IMR-90 (cell line): Measurements from ENCODE around the gene ATRN. TPM values are rescaled to one million over a fixed set of nuclear protein-coding genes. Genes with fewer than 3 reads are reported as not detected.

Experiments used
- ATAC-seq: fragments of 200-7000 bp; cut with Tn5 transposase; 2 replicates; pipeline ENCODE4 v1.9.1; 2020; ENCODE audit warnings: low read depth, mild to moderate bottlenecking, moderate library complexity
- BruUV-seq: library from RNA; stranded (reverse); fragments of 400-500 nt; replicated peaks from 2 replicates; lab custom pipeline; 2021; lab: Mats Ljungman, UMichigan
- CTCF ChIA-PET: fragments of 300-600 bp; formaldehyde crosslinking; extraction: SDS; loops from one replicate; lab custom pipeline; 2021; ENCODE audit warnings: antibody characterized with exemption; lab: Yijun Ruan, JAX
- POLR2A ChIA-PET: fragments of 300-600 bp; sonication (Branson Sonifier 250); formaldehyde crosslinking; loops from one replicate; lab custom pipeline; 2022; ENCODE audit warnings: antibody characterized with exemption; ENCODE audit not compliant: unreplicated experiment; lab: Charles Lee
- DNase-seq: peaks from one replicate; pipeline ENCODE4 v3.0.0; 2013
- H2AFZ ChIP-seq: replicated peaks from 2 replicates; pipeline ENCODE3; 2013; ENCODE audit warnings: low read length, mild to moderate bottlenecking; ENCODE audit not compliant: poor library complexity
- H2AK5ac ChIP-seq: 2 replicates; pipeline ENCODE4 v1.6.1; 2013; ENCODE audit warnings: low read depth, low read length, inconsistent platforms
- H2AK9ac ChIP-seq: replicated peaks from 2 replicates; pipeline ENCODE3; 2013; ENCODE audit warnings: mild to moderate bottlenecking, low read depth, low read length, moderate library complexity; ENCODE audit not compliant: poor library complexity
- H2BK120ac ChIP-seq: 2 replicates; pipeline ENCODE4 v1.6.1; 2013; ENCODE audit warnings: low read depth, low read length, inconsistent platforms
- H2BK15ac ChIP-seq: 3 replicates; pipeline ENCODE4 v1.6.1; 2013; ENCODE audit warnings: low read depth, low read length, inconsistent platforms
- H2BK20ac ChIP-seq: 2 replicates; pipeline ENCODE4 v1.6.1; 2013; ENCODE audit warnings: low read depth, mild to moderate bottlenecking, inconsistent platforms, low read length, moderate library complexity
- H2BK5ac ChIP-seq: 2 replicates; pipeline ENCODE4 v1.6.1; 2013; ENCODE audit warnings: mild to moderate bottlenecking, low read depth, low read length, inconsistent platforms; ENCODE audit not compliant: poor library complexity, severe bottlenecking
- H3K14ac ChIP-seq: replicated peaks from 2 replicates; pipeline ENCODE4 v1.6.1; 2013; ENCODE audit warnings: low read depth, low read length, inconsistent platforms
- H3K18ac ChIP-seq: 2 replicates; pipeline ENCODE4 v1.6.1; 2013; ENCODE audit warnings: low read depth, low read length, control low read depth
- H3K23ac ChIP-seq: 2 replicates; pipeline ENCODE4 v1.6.1; 2013; ENCODE audit warnings: low read depth, low read length, inconsistent platforms
- H3K27ac ChIP-seq: 2 replicates; pipeline ENCODE4 v1.5.1; 2013; ENCODE audit warnings: mild to moderate bottlenecking, control low read depth, low read length; ENCODE audit not compliant: insufficient read depth
- H3K27me3 ChIP-seq: 2 replicates; pipeline ENCODE4 v1.6.1; 2013; ENCODE audit warnings: low read length; ENCODE audit not compliant: control insufficient read depth, insufficient read depth
- H3K36me3 ChIP-seq: 2 replicates; pipeline ENCODE4 v1.6.1; 2013; ENCODE audit warnings: low read length, mixed read lengths; ENCODE audit not compliant: control insufficient read depth, insufficient read depth
- H3K4ac ChIP-seq: 2 replicates; pipeline ENCODE4 v1.6.1; 2013; ENCODE audit warnings: low read depth, low read length, inconsistent platforms
- H3K4me1 ChIP-seq: 2 replicates; pipeline ENCODE4 v1.6.1; 2013; ENCODE audit warnings: low read length, mixed read lengths; ENCODE audit not compliant: control insufficient read depth, insufficient read depth
- H3K4me2 ChIP-seq: 2 replicates; pipeline ENCODE4 v1.6.1; 2013; ENCODE audit warnings: low read depth, mild to moderate bottlenecking, control low read depth, low read length, moderate library complexity
- H3K4me3 ChIP-seq: 2 replicates; pipeline ENCODE4 v1.5.1; 2013; ENCODE audit warnings: low read depth, mild to moderate bottlenecking, control low read depth, low read length, moderate library complexity; ENCODE audit not compliant: insufficient read depth
- H3K56ac ChIP-seq: 2 replicates; pipeline ENCODE4 v1.6.1; 2013; ENCODE audit warnings: low read length, inconsistent platforms; ENCODE audit not compliant: insufficient read depth; ENCODE audit errors: extremely low read depth
- H3K79me1 ChIP-seq, 2 experiments: 2 replicates each; pipeline ENCODE4 v1.6.1; 2013; ENCODE audit warnings: low read length in 2 of 2, inconsistent platforms in 1 of 2, low read depth in 1 of 2
- H3K9ac ChIP-seq: 2 replicates; pipeline ENCODE4 v1.6.1; 2013; ENCODE audit warnings: low read depth, low read length, control low read depth
- H3K9me1 ChIP-seq: 2 replicates; pipeline ENCODE4 v1.6.1; 2013; ENCODE audit warnings: low read length, inconsistent platforms; ENCODE audit not compliant: insufficient read depth
- H3K9me3 ChIP-seq: 2 replicates; pipeline ENCODE4 v1.6.1; 2013; ENCODE audit warnings: low read length; ENCODE audit not compliant: control insufficient read depth, insufficient read depth
- H4K20me1 ChIP-seq: 2 replicates; pipeline ENCODE4 v1.6.1; 2013; ENCODE audit warnings: low read length, inconsistent platforms; ENCODE audit not compliant: insufficient read depth
- H4K5ac ChIP-seq: 2 replicates; pipeline ENCODE4 v1.6.1; 2013; ENCODE audit warnings: mild to moderate bottlenecking, low read depth, low read length, control low read depth
- H4K8ac ChIP-seq, 2 experiments: 2 replicates each; pipeline ENCODE4 v1.6.1; 2013; ENCODE audit warnings: low read depth in 2 of 2, low read length in 2 of 2, control low read depth in 1 of 2, inconsistent platforms in 1 of 2
- H4K91ac ChIP-seq: 2 replicates; pipeline ENCODE4 v1.6.1; 2013; ENCODE audit warnings: low read depth, low read length, inconsistent platforms; ENCODE audit not compliant: insufficient read depth
- FOS ChIP-seq: fragments of 150-350 bp; IDR thresholded peaks from 2 replicates; pipeline ENCODE4 v1.6.1; 2016; ENCODE audit warnings: low read depth, low read length
- MAZ ChIP-seq: IDR thresholded peaks from 2 replicates; pipeline ENCODE4 v1.6.1; 2012; ENCODE audit warnings: low read depth, mild to moderate bottlenecking, low read length, improper control_type of control experiment, moderate library complexity, borderline replicate concordance
- RAD21 ChIP-seq: IDR thresholded peaks from 2 replicates; pipeline ENCODE4 v1.6.1; 2012; ENCODE audit warnings: low read length, improper control_type of control experiment
- RCOR1 ChIP-seq: IDR thresholded peaks from 2 replicates; pipeline ENCODE4 v1.6.1; 2012; ENCODE audit warnings: mild to moderate bottlenecking, low read length, improper control_type of control experiment; ENCODE audit not compliant: insufficient replicate concordance
- RFX5 ChIP-seq: IDR thresholded peaks from 2 replicates; pipeline ENCODE4 v1.8.0; 2012; ENCODE audit warnings: low read depth, mild to moderate bottlenecking, low read length, moderate library complexity
- USF2 ChIP-seq: fragments of 150-350 bp; IDR thresholded peaks from 2 replicates; pipeline ENCODE4 v1.6.1; 2017; ENCODE audit warnings: mild to moderate bottlenecking, antibody characterized with exemption, low read length, low read depth
- WGBS, 2 experiments: methylation state at CpG; one replicate each; pipeline versions ENCODE4 v1.1.5 to v1.1.7; 2013; ENCODE audit warnings: missing lambda C conversion rate in 2 of 2; ENCODE audit not compliant: insufficient read length in 1 of 2; ENCODE audit errors: extremely low coverage in 2 of 2; 5-methylcytosine and 5-hydroxymethylcytosine counted together
- dilution Hi-C: fragments of 300-500 bp; cut with HindIII; formaldehyde crosslinking; loops from one replicate; pipeline ENCODE4 v1.14.3; 2018; ENCODE audit warnings: low sequenced_read_pairs; ENCODE audit not compliant: unreplicated experiment
- in situ Hi-C: fragments of 300-500 bp; cut with MboI; formaldehyde crosslinking; loops from 3 replicates; pipeline ENCODE4 v1.14.3; 2019; ENCODE audit warnings: low sequenced_read_pairs, inconsistent platforms, mixed read lengths
- intact Hi-C: fragments of 100-400 bp; cut with micrococcal nuclease; formaldehyde crosslinking; loops from 2 replicates; pipeline ENCODE4 v1.10.0; 2022
- polyA plus RNA-seq, 3 experiments: library from polyadenylated mRNA; depleted of rRNA; stranded (reverse); fragments of >200 nt; gene quantifications; 2 replicates each; pipeline ENCODE4 v1.2.3, GENCODE V29; 2012; ENCODE audit warnings: low replicate concordance in 1 of 3
- total RNA-seq: library from RNA; depleted of rRNA; stranded (reverse); fragments of >200 nt; gene quantifications from 2 replicates; pipeline ENCODE4 v1.2.3, GENCODE V29; 2012

The ATRN gene
- total and polyA plus RNA-seq, 2 of the 4 experiments (the other 2 are of a cell fraction), result 32.3 to 46.2 TPM

- Histone ChIP-seq H3K23ac (no peak overlapping the region), H3K4me3 (no peak overlapping the region), H3K9ac (no peak overlapping the region), H3K14ac (no peak overlapping the region), H4K5ac (no peak overlapping the region), H3K4me2 (no peak overlapping the region), H2BK15ac (no peak overlapping the region), H3K9me3 (no peaks in the 10 kb centered on the region), H2AK5ac (no peak overlapping the region), H3K56ac (no peak overlapping the region), H4K91ac (no peak overlapping the region), H2AFZ (no peak overlapping the region), H4K8ac (no peak overlapping the region), H3K18ac (no peak overlapping the region), H3K36me3 (no peaks in the 10 kb centered on the region), H2BK5ac (no peak overlapping the region), H3K79me1 (no peaks in the 10 kb centered on the region), H4K20me1 (no peaks in the 10 kb centered on the region), H2BK20ac (no peak overlapping the region), H2AK9ac (no peak overlapping the region), H2BK120ac (no peak overlapping the region), H3K4me1 (no peaks in the 10 kb centered on the region), H3K27me3 (peaks cover 2% of the 10 kb centered on the region), H3K9me1 (no peaks in the 10 kb centered on the region), H3K4ac (no peak overlapping the region), H3K27ac (no peak overlapping the region)
- intact Hi-C loops, result no loop called here
- ChIA-PET CTCF (no interaction called here), POLR2A (no interaction called here)
- no TSS peak for BruUV-seq
- no peak for TF ChIP-seq RFX5
- TF ChIP-seq MAZ, result no peak
- no peak for TF ChIP-seq RAD21
- TF ChIP-seq FOS, result no peak
- TF ChIP-seq USF2, result no peak
- no peak for TF ChIP-seq RCOR1
- in situ Hi-C loops, result no loop called here
- ATAC-seq (no peak), DNase-seq (peak; percentile 11)
- dilution Hi-C loops, result no loop called here
- WGBS, 2 experiments, result no CpG with 5 or more reads among the region's 4 CpGs
These were observed 39.7 kb upstream of the ATRN start for GRCh38 chr20:3431109-3431508.
